ENCODE measurements around the gene DOCK4. TPM values are rescaled to one million over a fixed set of nuclear protein-coding genes. Genes with fewer than 3 reads are reported as not detected.

Gene DOCK4
- total RNA-seq, 4 donors from 2014 or later = 12.7 to 28.4 (median 19.5) TPM

DNA sequence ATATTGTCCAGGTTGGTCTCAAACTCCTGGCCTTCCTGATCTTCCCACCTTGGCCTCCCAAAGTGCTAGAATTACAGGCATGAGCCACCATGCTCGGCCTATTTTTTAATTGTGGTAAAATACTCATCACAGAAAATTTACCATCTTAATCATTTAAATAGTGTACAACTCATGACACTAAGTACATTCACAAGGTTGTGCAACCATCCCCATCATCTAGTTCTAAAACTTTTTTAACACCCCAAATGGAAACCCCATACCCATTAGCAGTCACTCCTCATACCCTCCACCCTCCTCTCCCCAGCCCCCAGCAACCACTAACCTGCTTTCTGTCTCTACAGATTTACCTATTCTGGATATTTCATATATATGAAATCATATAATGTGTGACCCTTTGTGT lies 90.3 kb downstream of the DOCK4 start:
- peaks cover 0 to 8% (median 5%) of the 10 kb centered on the region in 4 donors for H3K4me1 ChIP-seq
- H3K4me3 ChIP-seq = no peak overlapping the region
- no peak overlapping the region for H3K27ac ChIP-seq
- no peaks in the 10 kb centered on the region for H3K9me3 ChIP-seq
- TF ChIP-seq POLR2AphosphoS5 (IDR thresholded peaks at IDR 0.05) = no peak
- TF ChIP-seq, protein P1, sequence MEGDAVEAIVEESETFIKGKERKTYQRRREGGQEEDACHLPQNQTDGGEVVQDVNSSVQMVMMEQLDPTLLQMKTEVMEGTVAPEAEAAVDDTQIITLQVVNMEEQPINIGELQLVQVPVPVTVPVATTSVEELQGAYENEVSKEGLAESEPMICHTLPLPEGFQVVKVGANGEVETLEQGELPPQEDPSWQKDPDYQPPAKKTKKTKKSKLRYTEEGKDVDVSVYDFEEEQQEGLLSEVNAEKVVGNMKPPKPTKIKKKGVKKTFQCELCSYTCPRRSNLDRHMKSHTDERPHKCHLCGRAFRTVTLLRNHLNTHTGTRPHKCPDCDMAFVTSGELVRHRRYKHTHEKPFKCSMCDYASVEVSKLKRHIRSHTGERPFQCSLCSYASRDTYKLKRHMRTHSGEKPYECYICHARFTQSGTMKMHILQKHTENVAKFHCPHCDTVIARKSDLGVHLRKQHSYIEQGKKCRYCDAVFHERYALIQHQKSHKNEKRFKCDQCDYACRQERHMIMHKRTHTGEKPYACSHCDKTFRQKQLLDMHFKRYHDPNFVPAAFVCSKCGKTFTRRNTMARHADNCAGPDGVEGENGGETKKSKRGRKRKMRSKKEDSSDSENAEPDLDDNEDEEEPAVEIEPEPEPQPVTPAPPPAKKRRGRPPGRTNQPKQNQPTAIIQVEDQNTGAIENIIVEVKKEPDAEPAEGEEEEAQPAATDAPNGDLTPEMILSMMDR (IDR thresholded peaks at IDR 0.05) = no peak
- no peak for TF ChIP-seq EP300 (IDR thresholded peaks at IDR 0.05; ENCODE audit: low read depth)
- TF ChIP-seq POLR2A (IDR thresholded peaks at IDR 0.05) = no peak
- in situ Hi-C loops (cut with MboI; ENCODE audit: low pct_ligation_motif_present in 1 of 4, low pct_unique_long_range_greater_than_20kb in 1 of 4, low sequenced_read_pairs in 3 of 4) (no loop called here), intact Hi-C loops (cut with DNase I; ENCODE audit: low total_unique reads) (no loop called here)
- no peaks in the 10 kb centered on the region for H3K36me3 ChIP-seq
- WGBS, 2 donors (ENCODE audit: low coverage in 1 of 2) = 67 to 97% methylated on average over 1 of the region's 1 CpG
- no peaks in the 10 kb centered on the region for H3K27me3 ChIP-seq
- DNase-seq = no peak

DNA sequence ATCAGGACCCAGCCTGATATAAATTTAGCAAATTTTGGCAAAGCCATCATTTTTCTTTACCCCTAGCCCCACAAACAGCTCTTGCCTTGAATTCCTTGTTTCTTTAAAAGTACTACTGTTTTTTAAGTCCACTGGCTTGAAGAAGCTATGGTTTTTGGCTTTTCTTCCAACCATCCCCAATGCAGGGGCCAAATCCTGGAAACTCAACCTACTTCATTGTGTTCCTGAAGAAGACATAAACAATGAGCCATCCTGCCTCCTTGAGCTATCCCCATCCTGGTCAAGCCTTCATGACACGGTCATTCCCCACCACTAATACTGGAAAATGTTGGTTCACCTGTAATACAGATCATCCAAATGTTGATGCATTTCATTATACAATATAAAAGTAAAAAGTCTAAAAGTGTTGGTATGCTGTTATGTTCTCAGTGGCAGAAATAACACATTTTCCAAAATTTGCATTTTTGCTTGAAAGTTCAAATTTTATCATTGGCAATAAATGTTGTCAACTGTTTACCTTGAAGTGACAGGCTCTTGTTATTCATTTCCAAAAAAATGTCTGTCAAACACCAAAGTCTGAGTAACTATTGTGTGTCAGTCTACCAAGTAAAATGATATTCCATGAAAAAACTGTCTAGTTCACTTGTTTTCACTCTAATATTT lies 92.2 kb downstream of the DOCK4 start:
- WGBS, 2 donors (ENCODE audit: low coverage in 1 of 2) = 83 to 93% methylated on average over 1 of the region's 1 CpG
- no peak for TF ChIP-seq EP300 (IDR thresholded peaks at IDR 0.05; ENCODE audit: low read depth)
- TF ChIP-seq, protein P1 (IDR thresholded peaks at IDR 0.05) = no peak
- TF ChIP-seq POLR2A (IDR thresholded peaks at IDR 0.05) = no peak
- TF ChIP-seq POLR2AphosphoS5 (IDR thresholded peaks at IDR 0.05) = no peak
- Histone ChIP-seq H3K4me3 (no peak overlapping the region), H3K27ac (no peak overlapping the region), H3K36me3 (no peaks in the 10 kb centered on the region), H3K9me3 (no peaks in the 10 kb centered on the region), H3K4me1 (peaks cover 0 to 8% (median 5%) of the 10 kb centered on the region in 4 donors), H3K27me3 (no peaks in the 10 kb centered on the region)
- intact Hi-C loops (cut with DNase I; ENCODE audit: low total_unique reads) = no loop called here
- no peak for DNase-seq
- in situ Hi-C loops (cut with MboI; ENCODE audit: low pct_ligation_motif_present in 1 of 4, low pct_unique_long_range_greater_than_20kb in 1 of 4, low sequenced_read_pairs in 3 of 4) = no loop called here

GRCh38 chr7:112112822-112113255 lies 93.4 kb downstream of the DOCK4 start:
- H3K27me3 ChIP-seq = no peaks in the 10 kb centered on the region
- in situ Hi-C loops (cut with MboI; ENCODE audit: low pct_ligation_motif_present in 1 of 4, low pct_unique_long_range_greater_than_20kb in 1 of 4, low sequenced_read_pairs in 3 of 4) (no loop called here), intact Hi-C loops (cut with DNase I; ENCODE audit: low total_unique reads) (no loop called here)
- no peak for TF ChIP-seq EP300 (IDR thresholded peaks at IDR 0.05; ENCODE audit: low read depth)
- no peak for TF ChIP-seq POLR2AphosphoS5 (IDR thresholded peaks at IDR 0.05)
- TF ChIP-seq POLR2A (IDR thresholded peaks at IDR 0.05) = no peak
- TF ChIP-seq, protein P1 (IDR thresholded peaks at IDR 0.05) = no peak
- no peak overlapping the region for H3K4me3 ChIP-seq
- no peaks in the 10 kb centered on the region for H3K9me3 ChIP-seq
- 46 to 48% methylated on average over 5 of the region's 5 CpGs for WGBS, 2 donors (ENCODE audit: low coverage in 1 of 2)
- no peak for DNase-seq
- H3K4me1 ChIP-seq = peaks cover 0 to 8% (median 5%) of the 10 kb centered on the region in 4 donors
- peak overlapping the region in 3 of 4 donors; percentile 9 to 60 (median 37) for H3K27ac ChIP-seq
- no peaks in the 10 kb centered on the region for H3K36me3 ChIP-seq

DNA sequence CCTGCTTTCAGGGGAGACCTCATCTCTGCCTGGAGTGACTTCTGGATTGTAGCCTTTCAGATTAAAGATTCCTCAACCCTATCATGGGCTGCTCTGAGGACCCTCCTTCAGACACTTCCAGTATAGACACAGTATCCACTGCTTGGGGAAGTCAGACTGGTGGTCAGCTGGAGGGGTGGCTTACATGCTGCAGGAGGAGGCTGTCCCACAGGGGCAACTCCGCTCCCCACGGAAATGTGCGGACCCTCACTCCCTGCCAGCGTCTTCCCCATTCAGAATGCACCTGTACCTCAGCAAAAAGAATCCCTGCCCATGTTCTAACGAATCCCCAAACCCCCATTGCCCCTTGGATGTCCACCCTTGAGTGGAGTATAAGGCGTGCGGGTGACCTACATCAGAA lies 95.5 kb downstream of the DOCK4 start:
- TF ChIP-seq, protein P1 (IDR thresholded peaks at IDR 0.05) = no peak
- no peak for TF ChIP-seq POLR2A (IDR thresholded peaks at IDR 0.05)
- no peak for TF ChIP-seq EP300 (IDR thresholded peaks at IDR 0.05; ENCODE audit: low read depth)
- no peak for TF ChIP-seq POLR2AphosphoS5 (IDR thresholded peaks at IDR 0.05)
- Histone ChIP-seq H3K27me3 (no peaks in the 10 kb centered on the region), H3K4me3 (no peak overlapping the region), H3K9me3 (no peaks in the 10 kb centered on the region), H3K4me1 (no peaks in the 10 kb centered on the region), H3K36me3 (no peaks in the 10 kb centered on the region), H3K27ac (no peak overlapping the region)
- no peak for DNase-seq
- 85% methylated on average over 7 of the region's 7 CpGs; no CpG with 5 or more reads in 1 of the 2 donors for WGBS, 2 donors (ENCODE audit: low coverage in 1 of 2)
- intact Hi-C loops (cut with DNase I; ENCODE audit: low total_unique reads) (no loop called here), in situ Hi-C loops (cut with MboI; ENCODE audit: low pct_ligation_motif_present in 1 of 4, low pct_unique_long_range_greater_than_20kb in 1 of 4, low sequenced_read_pairs in 3 of 4) (no loop called here)
